ENCODE measurements around the gene ANKRD44.
"Not testable (repeated sequence)": the region's sequence is repeated elsewhere in the genome, so short reads cannot be mapped to it uniquely, and the experiment has no call there.

The ANKRD44 gene

DNA sequence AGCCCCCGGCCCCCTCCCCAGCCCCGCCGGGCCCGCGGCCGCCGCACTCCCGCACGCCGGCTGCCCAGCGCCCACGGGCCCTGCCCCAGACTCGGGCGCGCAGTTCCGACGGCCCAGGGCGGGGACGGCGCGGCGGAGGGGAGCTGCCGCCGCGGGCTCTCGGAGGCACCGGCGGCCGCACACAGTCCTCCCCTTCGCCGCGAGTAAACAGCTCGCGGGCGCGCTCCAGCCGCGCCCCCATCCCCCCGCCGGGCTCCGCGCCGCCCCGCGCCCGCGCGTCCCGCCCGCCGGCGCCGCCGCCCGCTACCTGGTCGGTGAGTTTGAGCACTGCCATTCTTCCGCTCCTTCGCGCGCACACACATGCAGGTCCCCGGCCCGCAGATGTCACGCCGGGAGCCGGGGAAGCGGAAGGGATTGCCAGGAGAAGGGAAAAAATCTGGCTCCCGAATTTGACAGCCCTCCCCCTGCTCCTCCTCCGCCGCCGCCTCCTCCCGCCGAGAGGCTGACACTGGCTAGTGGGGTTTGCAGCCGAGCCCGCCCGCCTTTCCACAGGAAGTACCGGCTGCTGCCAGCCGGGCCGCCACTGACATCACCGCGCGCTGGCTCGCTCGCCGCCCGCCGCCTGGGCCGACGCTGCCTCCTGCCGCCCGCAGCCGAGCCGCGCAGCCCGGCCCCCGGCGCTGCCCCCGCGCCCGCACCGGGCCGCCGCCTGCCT is at the start of gene ANKRD44:
TSS of gene ANKRD44 (minus strand) at position 510 of the 715 bp plus-strand sequence. CDS start at position 334, 176 bp downstream.
- peak; percentile 87 for DNase-seq

GRCh38 chr2:197359859-197360258 is 49.3 kb upstream of the ANKRD44 start:
- no peak for DNase-seq

- DNase-seq: no peak
Observed at GRCh38 chr2:197358931-197359330, 48.4 kb upstream of the ANKRD44 start.

GRCh38 chr2:197357986-197358385 is 47.4 kb upstream of the ANKRD44 start:
- DNase-seq: no peak

- no peak for DNase-seq
Observed at GRCh38 chr2:197356136-197356535, 45.6 kb upstream of the ANKRD44 start.

DNA sequence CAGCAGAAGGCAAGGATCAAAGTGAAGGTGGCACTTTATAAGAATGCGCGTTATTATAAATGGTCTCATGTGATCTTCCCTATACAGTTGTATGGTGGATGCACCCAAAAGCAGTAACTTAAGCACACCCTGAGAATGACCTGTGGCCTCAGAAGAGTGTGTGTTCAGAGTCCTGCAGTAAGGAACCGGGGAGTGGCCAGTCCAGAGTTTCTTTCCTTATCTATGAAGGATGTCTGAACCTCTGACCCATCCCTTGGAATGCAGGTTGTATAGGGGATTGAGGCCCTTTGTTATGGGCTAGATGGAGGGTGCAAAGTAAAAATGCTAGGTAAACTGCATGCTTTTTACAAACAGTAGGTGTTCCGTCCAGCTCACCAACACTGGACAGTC is 43.6 kb upstream of the ANKRD44 start:
- DNase-seq: no peak

- no peak for DNase-seq
Observed at GRCh38 chr2:197353393-197354168, 43.0 kb upstream of the ANKRD44 start.

GRCh38 chr2:197349699-197350098 is 39.1 kb upstream of the ANKRD44 start:
- DNase-seq: no peak

DNA sequence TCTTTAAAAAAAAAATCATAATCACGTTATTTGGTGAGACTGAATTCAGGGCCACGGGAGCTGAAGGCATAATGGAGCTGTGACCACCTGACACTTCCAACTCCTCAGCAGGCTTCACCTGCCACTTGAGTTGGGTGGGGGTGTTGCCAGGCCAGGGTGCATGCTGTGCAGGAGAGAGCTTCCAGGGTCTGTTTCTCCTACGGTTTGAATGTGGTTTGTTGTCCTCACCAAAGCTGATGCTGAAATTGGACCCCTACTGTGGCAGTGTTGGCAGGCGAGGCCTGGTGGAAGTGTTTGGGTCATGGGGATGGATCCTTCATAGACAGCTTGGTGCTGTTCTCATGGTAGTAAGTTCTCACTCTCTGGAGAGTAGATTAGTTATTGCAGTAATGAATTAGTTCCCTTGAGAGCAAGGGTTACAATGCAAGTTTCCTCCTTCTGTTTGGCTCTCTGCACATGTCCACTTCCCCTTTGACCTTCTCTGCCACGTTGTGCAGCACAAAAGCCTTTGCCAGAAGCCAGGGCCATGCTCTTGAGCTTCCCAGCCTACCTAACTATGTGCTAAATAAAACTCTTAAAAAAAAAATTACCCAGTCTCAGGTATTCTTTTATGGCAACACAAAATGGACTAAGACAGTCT is 38.3 kb upstream of the ANKRD44 start:
- DNase-seq: no peak

- no peak for DNase-seq
Observed at GRCh38 chr2:197345846-197346370, 35.3 kb upstream of the ANKRD44 start.

GRCh38 chr2:197343968-197344367 is 33.4 kb upstream of the ANKRD44 start:
- not testable (repeated sequence) for DNase-seq

- no peak for DNase-seq
Observed at GRCh38 chr2:197340591-197340990, 30.0 kb upstream of the ANKRD44 start.

GRCh38 chr2:197339496-197340220 is 29.1 kb upstream of the ANKRD44 start:
- DNase-seq: no peak

GRCh38 chr2:197339016-197339415 is 28.4 kb upstream of the ANKRD44 start:
- no peak for DNase-seq

DNA sequence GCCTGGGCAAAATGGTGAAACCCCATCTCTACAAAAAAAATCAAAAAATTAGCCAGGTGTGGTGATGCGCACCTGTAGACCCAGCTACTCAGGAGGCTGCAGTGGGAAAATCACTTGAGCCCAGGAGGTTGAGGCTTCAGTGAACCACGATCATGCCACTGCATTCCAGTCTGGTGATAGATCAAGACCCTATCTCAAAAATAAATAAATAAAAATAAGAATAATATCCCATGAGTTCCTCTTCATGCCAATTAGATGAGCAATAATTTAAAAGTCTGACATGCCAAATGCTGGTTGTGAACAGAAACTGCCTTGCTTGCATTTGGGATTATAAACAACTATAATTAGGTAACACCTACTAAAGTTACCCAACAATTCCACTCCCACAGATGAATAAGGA is 22.1 kb upstream of the ANKRD44 start:
- no peak for DNase-seq

GRCh38 chr2:197328461-197328860 is 17.9 kb upstream of the ANKRD44 start:
- no peak for DNase-seq

- DNase-seq: no peak
Observed at GRCh38 chr2:197327472-197328098, 17.0 kb upstream of the ANKRD44 start.

- no peak for DNase-seq
Observed at GRCh38 chr2:197327073-197327471, 16.5 kb upstream of the ANKRD44 start.

DNA sequence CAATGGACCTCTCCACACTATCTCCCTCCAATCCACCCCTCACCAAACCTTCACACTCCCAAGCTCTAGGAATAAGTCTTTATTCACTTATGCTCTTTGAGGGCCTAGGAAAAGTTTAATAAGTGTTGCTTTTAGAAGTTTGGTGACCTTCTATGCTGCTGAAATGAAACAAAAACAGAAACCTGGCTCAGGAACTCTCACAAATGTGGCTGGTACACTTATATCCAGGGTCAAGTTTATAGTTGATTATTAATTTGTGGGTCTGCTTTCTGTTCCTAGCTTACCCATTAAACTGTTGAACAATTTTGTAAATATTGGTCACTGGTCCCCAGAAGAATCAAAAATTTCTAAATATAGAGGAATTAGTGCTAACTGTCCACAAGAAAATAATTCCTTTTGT is 14.2 kb upstream of the ANKRD44 start:
- no peak for DNase-seq

DNA sequence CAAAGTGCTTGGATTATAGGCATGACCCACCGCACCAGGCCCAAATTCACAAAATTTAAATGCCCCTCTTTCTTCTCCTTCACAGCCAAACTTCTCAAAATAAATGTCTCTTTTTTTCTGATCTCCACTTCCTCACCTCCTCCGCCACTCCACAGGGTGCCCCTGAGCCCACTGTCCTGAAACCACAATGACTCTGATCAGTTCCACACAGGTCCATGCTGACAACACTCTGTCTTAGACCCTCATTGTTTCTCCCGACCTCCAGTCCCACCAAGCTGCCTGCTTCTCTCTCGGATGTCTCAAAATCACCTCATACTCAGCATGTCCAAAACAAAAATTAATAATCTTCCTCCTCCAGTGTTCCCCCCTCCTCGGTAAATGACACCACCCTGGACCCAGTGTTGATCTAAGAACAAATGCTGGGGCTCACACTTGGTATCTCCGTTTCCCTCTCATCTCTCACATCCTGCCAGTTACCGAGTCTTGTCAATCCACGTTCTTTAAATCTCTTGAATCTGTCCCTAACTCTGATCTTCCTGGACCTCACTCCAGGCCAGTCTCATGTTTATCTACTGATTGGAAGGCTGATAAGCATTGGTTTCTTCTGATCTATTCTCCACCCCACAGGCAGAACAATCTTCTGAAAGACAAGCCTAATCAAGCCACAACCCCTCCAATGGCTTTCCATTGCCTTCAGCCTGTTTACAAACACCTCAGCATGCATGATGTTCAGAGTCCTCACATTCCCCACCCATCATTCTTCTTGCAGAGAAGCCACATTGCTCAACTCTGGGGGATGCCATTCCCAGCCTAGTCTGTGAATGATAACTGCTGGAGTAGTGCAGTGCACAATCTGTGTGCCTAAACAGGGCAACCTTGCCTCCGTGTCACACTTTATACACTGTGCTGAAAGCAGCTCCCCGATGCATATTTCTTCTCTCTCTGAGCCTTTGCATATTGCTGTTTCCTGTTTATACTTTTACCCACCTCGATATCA is 12.4 kb upstream of the ANKRD44 start:
- DNase-seq: no peak

- DNase-seq: no peak
Observed at GRCh38 chr2:197322143-197322542, 11.6 kb upstream of the ANKRD44 start.
